ENCODE measurements around the gene WASHC4.

The WASHC4 gene

GRCh38 chr12:105107494-105108371, at the start of gene WASHC4:
TSS of gene WASHC4 (plus strand) at chr12:105107731. CDS start at chr12:105107801, 70 bp downstream.
- peak; percentile 89 for DNase-seq

- DNase-seq: no peak
Measured at GRCh38 chr12:105060715-105061378, 46.7 kb upstream of the WASHC4 start.

GRCh38 chr12:105064564-105065178, 42.9 kb upstream of the WASHC4 start:
- peak; percentile 17 for DNase-seq

GRCh38 chr12:105067511-105068031, 40.0 kb upstream of the WASHC4 start:
- DNase-seq: no peak

GRCh38 chr12:105069936-105070702, 37.4 kb upstream of the WASHC4 start:
- DNase-seq: no peak

- DNase-seq: no peak
Measured at GRCh38 chr12:105071981-105072380, 35.5 kb upstream of the WASHC4 start.

- DNase-seq: no peak
Measured at GRCh38 chr12:105072888-105073488, 34.5 kb upstream of the WASHC4 start.

- DNase-seq: no peak
Measured at GRCh38 chr12:105076098-105076497, 31.4 kb upstream of the WASHC4 start.

- no peak for DNase-seq
Measured at GRCh38 chr12:105076913-105077312, 30.6 kb upstream of the WASHC4 start.

- no peak for DNase-seq
Measured at GRCh38 chr12:105077435-105077834, 30.1 kb upstream of the WASHC4 start.

GRCh38 chr12:105078712-105079570, 28.6 kb upstream of the WASHC4 start:
- DNase-seq: no peak

- DNase-seq: no peak
Measured at GRCh38 chr12:105083031-105083430, 24.5 kb upstream of the WASHC4 start.

GRCh38 chr12:105083551-105084105, 23.9 kb upstream of the WASHC4 start:
- no peak for DNase-seq

GRCh38 chr12:105084251-105085250, 23.0 kb upstream of the WASHC4 start, which contains the start of gene ALDH1L2:
TSS of gene ALDH1L2 (minus strand) at chr12:105084458. CDS start at chr12:105084436, 22 bp downstream.
- no peak for DNase-seq

GRCh38 chr12:105085501-105085900, 22.0 kb upstream of the WASHC4 start:
- no peak for DNase-seq

- DNase-seq: no peak
Measured at GRCh38 chr12:105089817-105090216, 17.7 kb upstream of the WASHC4 start.

GRCh38 chr12:105090361-105090760, 17.2 kb upstream of the WASHC4 start:
- DNase-seq: no peak

- no peak for DNase-seq
Measured at GRCh38 chr12:105091476-105092206, 15.9 kb upstream of the WASHC4 start.

- no peak for DNase-seq
Measured at GRCh38 chr12:105092336-105092735, 15.2 kb upstream of the WASHC4 start.

All from NCI-H1105 treated with DMSO at 0.1 percent for 48 hours (cell line).